GM10847 (cell line): ENCODE data around the gene CA11.
A peak's percentile ranks its signal among the peaks of the same experiment; 100 is the strongest.

Experiments used
- POLR2A ChIP-seq: IDR thresholded peaks from 2 replicates; pipeline ENCODE4 v1.6.1; 2011; ENCODE audit not compliant: insufficient read length; ENCODE audit errors: extremely low read depth

Gene CA11

DNA sequence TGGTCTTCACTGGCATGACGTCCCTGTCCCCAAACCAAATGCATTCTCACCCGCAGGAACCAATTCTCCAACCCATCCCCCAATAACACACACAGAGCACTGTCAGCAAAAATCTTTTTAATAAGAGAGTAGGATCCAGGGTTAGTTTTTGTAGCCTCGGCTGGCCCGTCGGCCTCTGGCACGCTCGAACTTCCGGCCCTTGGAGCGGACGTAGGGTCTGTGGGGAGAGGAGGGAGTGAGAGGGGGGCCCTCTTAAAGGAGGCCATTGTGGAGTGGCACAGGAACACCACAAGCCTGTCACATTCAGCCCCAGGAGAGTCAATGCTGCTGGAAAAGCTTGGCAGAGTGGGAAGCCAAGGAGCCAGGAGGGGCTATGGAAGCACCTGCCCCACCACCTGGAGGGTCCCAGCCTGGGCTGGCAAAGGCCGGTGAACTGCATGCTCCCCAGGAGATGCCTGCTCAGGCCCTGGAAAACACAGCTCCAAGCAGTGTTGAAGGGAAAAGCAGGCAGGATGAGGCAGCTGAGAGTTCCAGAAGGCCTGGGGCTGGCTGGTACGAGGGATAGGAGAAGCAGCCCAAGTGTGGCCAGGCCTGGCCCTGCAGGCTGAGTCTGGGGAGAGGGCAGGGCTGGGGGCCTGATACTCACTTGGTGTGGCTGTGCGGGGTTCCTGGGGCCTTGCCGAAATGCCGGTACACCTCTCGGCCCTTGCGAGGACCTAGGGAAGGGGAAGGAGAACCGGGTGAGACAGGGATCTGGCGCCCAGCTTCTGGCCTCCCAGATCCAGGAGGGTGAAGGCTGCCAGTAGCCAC lies 30.6 kb downstream of the CA11 start:
- no peak for TF ChIP-seq POLR2A

- peak; percentile 21 for TF ChIP-seq POLR2A
These were observed 31.4 kb downstream of the CA11 start, which contains the start of gene FAM83E for GRCh38 chr19:48614436-48615230. TSS of gene FAM83E (minus strand) at chr19:48615076. CDS start at chr19:48613372, 1,704 bp downstream.

DNA sequence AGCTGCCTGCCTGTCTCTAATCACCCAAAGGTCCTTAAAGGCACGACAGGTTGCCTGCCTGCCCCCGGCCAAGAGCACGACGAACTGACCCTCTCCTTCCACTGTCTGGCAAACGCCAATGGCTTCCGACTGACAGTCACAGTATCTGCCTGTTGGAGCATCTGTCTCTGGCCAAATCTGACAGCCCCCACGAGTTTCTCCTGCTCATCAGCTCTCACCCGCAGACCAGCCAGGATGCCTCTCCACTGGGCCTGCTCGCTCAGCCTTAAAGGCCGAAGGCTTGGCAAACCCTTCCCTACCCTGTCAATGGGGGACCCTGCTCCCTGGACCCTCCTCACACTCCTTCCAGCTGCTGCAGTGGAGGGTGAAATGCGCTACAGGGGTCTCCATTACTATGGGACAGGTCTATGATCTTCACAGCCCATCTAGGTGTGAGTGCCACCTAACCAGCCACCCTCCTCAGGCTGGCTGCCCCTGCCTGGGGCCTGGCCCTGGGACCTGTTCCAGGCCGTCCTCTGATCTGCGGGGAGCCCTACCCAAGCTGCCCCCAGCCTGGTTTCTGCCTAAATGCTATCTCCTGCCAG lies 32.0 kb downstream of the CA11 start:
- peak; percentile 4 for TF ChIP-seq POLR2A

DNA sequence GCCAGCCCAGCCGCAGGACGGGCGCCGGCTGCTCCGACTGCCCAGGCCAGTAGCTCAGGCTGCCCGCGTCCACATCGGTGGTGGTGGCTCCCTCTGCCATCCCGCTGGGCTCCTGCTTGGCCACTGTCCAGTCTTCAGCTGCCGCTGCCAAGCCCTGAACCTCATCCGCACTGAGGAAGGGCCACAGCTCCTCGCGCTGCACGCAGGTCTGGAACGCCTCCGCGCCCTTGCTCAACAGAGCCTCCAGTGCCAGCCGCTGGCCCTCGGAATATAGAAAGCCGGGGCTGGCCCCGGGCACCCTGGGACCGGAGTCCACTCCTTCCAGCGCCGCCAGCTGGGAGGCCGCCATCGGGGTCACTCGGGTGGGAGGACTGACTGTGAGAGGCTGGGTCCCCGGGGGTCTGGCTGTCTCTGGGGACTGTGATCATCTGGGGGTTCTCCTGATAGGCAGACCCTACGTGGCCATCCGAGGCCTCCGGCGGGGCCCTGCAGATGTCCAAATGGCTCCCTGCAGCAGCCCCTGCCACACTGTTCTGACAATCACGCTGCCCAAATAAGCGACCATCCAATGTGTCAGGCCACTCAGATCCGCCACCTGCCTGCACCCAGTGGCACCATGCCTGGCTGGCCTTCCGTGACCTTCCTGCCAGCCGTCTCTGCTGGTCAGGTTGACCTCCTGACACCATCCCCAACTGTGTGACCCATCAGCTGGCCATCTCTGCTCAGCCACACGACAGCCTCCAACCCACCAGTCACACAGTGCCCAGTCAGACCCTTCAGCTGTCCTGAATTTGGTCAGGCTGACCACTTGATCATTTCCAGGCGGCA lies 32.7 kb downstream of the CA11 start:
- TF ChIP-seq POLR2A: no peak

DNA sequence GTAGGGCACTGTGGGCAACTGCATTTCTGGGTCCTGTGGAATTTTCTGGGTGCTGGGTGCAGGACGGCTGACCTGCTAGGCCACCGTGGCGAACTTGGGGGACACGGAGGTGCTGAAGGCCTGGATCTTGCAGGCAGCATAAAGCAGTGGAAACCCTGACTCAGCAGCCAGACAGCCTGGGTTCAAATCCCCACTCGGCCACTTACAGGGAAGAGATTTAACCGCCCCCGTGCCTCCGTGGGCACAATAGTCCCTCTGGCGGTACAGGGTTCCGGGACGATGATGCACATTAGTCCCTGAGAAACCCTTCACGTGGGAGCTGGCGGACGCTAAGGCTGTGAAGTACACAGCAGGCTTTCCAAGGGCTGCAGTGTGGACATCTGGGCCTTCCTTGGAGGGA lies 34.1 kb downstream of the CA11 start:
- TF ChIP-seq POLR2A: no peak

GRCh38 chr19:48609571-48610108 lies 36.3 kb downstream of the CA11 start:
- no peak for TF ChIP-seq POLR2A

DNA sequence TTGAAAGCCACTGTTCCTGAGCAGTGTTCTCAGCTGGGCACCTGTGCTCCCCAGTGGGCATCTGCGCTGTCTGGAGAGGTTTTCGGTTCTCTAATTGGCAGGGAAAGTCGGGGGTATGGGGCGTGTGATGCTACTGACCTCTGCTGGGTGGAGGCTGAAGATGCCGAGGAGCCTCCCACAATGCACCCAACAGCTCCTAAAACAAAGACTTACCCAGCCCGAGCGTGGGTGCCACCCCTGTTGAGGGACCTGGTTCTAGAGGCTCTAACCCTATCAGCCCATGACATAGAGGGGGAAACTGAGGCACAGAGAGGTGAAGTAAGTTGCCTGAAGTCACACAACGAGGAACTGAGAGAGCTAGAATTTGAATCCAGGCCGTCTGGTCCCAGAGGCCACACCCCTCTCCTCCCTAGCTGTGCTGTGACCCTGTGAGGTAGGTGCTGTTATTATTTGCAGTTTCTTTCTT lies 37.2 kb downstream of the CA11 start:
- no peak for TF ChIP-seq POLR2A

DNA sequence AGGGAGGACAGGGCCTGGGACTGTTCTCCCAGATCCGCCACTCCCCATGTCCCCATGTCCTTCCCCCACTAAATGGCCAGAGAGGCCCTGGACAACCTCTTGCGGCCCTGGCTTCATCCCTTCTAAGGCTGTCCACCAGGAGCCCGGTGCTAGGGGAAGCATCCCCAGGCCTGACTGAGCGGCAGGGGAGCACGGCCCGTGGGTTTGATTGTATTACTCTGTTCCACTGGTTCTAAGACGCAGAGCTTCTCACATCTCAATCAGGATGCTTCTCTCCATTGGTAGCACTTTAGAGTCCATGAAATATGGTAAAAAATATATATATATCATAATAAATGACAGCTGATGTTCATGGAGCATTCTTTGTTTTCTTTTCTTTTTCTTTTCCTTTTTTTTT lies 38.6 kb downstream of the CA11 start:
- TF ChIP-seq POLR2A: no peak

- TF ChIP-seq POLR2A: no peak
These were observed 39.3 kb downstream of the CA11 start, which contains the start of gene SPACA4 for GRCh38 chr19:48606463-48607358. TSS of gene SPACA4 (plus strand) at chr19:48606742. CDS start at chr19:48606979, 237 bp downstream.

DNA sequence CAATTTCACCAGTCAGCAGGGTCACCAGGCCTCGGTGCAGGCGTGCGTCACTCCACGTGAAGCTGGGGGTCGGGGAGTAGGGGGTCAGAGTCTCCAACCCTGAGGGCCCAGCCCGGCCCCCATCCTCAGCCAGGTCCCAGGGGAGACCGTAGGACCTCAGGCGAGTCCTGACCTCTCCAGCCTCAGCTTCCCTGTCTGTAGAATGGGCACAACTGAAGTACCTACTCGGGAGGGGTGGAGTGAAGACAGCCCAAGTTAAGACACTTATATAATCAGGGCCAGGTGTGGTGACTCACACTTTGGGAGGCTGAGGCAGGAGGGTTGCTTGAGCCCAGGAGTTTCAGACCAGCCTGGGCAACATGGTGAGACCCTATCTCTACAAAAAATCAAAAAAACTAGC lies 42.1 kb downstream of the CA11 start:
- no peak for TF ChIP-seq POLR2A

- TF ChIP-seq POLR2A: no peak
These were observed 42.5 kb downstream of the CA11 start for GRCh38 chr19:48603449-48603848.

GRCh38 chr19:48603001-48603400 lies 43.0 kb downstream of the CA11 start:
- TF ChIP-seq POLR2A: no peak

GRCh38 chr19:48600679-48601417 lies 45.1 kb downstream of the CA11 start:
- no peak for TF ChIP-seq POLR2A
